Loucy (cell line): Measurements from ENCODE around the gene LGALS9B.
"Not testable (repeated sequence)": the region's sequence is repeated elsewhere in the genome, so short reads cannot be mapped to it uniquely, and the experiment has no call there.

ENCODE experiments used
- H2AFZ ChIP-seq: fragments of 200-600 bp; sonication (generic); 2 replicates; pipeline ENCODE4 v1.6.0; 2016; ENCODE audit warnings: antibody characterized with exemption, mild to moderate bottlenecking, low read length, moderate library complexity
- H3F3A ChIP-seq: fragments of 200-600 bp; 2 replicates; pipeline ENCODE4 v1.6.0; 2016; ENCODE audit warnings: antibody characterized with exemption, low read depth, mild to moderate bottlenecking
- H3K27me3 ChIP-seq: fragments of 200-600 bp; sonication (generic); 2 replicates; pipeline ENCODE4 v1.6.1; 2014; ENCODE audit warnings: low read length, mild to moderate bottlenecking; ENCODE audit not compliant: insufficient read depth, poor library complexity, severe bottlenecking
- H3K36me3 ChIP-seq: fragments of 200-600 bp; sonication (generic); 2 replicates; pipeline ENCODE4 v1.6.1; 2016; ENCODE audit warnings: low read length; ENCODE audit not compliant: insufficient read depth
- H3K4me1 ChIP-seq: fragments of 200-600 bp; sonication (generic); 2 replicates; pipeline ENCODE4 v1.5.1; 2014; ENCODE audit warnings: low read length, mild to moderate bottlenecking; ENCODE audit not compliant: insufficient read depth, poor library complexity, severe bottlenecking
- H3K4me2 ChIP-seq: fragments of 200-600 bp; sonication (generic); 2 replicates; pipeline ENCODE4 v1.6.0; 2014; ENCODE audit warnings: antibody characterized with exemption, low read length, low read depth, mild to moderate bottlenecking; ENCODE audit not compliant: poor library complexity, severe bottlenecking
- H3K4me3 ChIP-seq: fragments of 200-600 bp; sonication (generic); 2 replicates; pipeline ENCODE4 v1.5.1; 2014; ENCODE audit warnings: low read length, mild to moderate bottlenecking, mixed read lengths; ENCODE audit not compliant: poor library complexity, severe bottlenecking
- H3K79me2 ChIP-seq: fragments of 200-600 bp; sonication (generic); 2 replicates; pipeline ENCODE4 v1.6.1; 2014; ENCODE audit warnings: low read length; ENCODE audit not compliant: insufficient read depth
- H3K9ac ChIP-seq: fragments of 200-600 bp; sonication (generic); 2 replicates; pipeline ENCODE4 v1.6.0; 2014; ENCODE audit warnings: mild to moderate bottlenecking, low read depth, low read length, moderate library complexity; ENCODE audit not compliant: poor library complexity, severe bottlenecking
- H3K9me2 ChIP-seq: fragments of 200-600 bp; sonication (generic); replicated peaks from 2 replicates; pipeline ENCODE4 v1.6.1; 2016; ENCODE audit warnings: low read depth, low read length, mixed read lengths
- H3K9me3 ChIP-seq: fragments of 200-600 bp; sonication (generic); 2 replicates; pipeline ENCODE4 v1.6.1; 2014; ENCODE audit warnings: mild to moderate bottlenecking, antibody characterized with exemption, low read length, low read depth; ENCODE audit not compliant: insufficient read depth
- H4K20me1 ChIP-seq: fragments of 200-600 bp; sonication (generic); 2 replicates; pipeline ENCODE4 v1.6.0; 2014; ENCODE audit warnings: antibody characterized with exemption, low read length, mild to moderate bottlenecking; ENCODE audit not compliant: insufficient read depth, poor library complexity, severe bottlenecking

Gene LGALS9B

GRCh38 chr17:20467447-20467846 is at the start of gene LGALS9B:
LGALS9B (minus strand) TSS chr17:20467539; CDS start chr17:20467470, 69 bp downstream.
- H3K9me3 ChIP-seq, H3F3A ChIP-seq, H3K79me2 ChIP-seq, H3K36me3 ChIP-seq, H2AFZ ChIP-seq, H4K20me1 ChIP-seq, H3K9me2 ChIP-seq, H3K27me3 ChIP-seq, H3K4me1 ChIP-seq: not testable (repeated sequence)
- H3K9ac ChIP-seq = peak within 1 kb of the TSS; percentile 43
- H3K4me3 ChIP-seq = peak within 1 kb of the TSS; percentile 60
- H3K4me2 ChIP-seq = peak within 1 kb of the TSS; percentile 60

DNA sequence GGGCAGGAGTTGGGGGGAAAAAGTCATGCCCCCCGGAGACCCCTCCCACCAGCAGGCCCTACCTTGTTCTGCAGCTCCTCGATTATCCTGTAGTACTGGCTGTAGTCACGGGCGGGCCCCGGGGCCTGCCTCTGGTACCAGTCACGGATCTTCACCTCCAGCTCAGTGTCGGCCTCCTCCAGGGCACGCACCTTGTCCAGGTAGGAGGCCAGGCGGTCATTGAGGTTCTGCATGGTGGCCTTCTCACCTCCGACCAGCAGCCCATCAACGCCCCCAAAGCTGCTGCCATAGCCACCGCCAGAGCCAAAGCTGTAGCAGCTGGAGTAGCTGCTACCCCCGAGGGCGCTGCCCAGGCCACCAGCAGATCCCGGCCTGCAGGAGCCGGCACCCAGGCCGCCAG is 49.6 kb upstream of the LGALS9B start:
- H2AFZ ChIP-seq, H3K4me3 ChIP-seq, H3K4me1 ChIP-seq, H3K27me3 ChIP-seq, H3K9me3 ChIP-seq, H3K36me3 ChIP-seq, H4K20me1 ChIP-seq, H3K79me2 ChIP-seq, H3K9me2 ChIP-seq, H3F3A ChIP-seq, H3K4me2 ChIP-seq, H3K9ac ChIP-seq: not testable (repeated sequence)

DNA sequence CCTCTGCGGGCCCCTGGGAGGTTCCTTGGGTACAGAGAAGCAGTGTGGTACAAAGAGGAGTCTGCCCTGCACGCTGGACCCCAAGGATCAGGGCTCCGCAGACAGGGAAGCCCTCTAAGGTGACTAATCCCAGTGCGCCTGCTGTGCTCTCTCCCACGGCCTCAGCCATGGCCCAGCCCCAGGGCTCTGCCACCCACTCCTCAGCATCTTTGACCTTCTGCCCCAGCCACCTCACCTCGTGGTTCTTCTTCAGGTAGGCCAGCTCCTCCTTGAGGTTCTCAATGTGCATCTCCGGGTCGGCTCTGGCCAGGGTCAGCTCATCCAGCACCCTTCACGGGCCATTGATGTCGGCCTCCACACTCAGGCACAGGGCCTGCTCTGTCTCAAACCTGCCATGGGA is 47.8 kb upstream of the LGALS9B start:
- not testable (repeated sequence) for H3K4me2 ChIP-seq, H3K4me3 ChIP-seq, H3K27me3 ChIP-seq, H4K20me1 ChIP-seq, H3K9me3 ChIP-seq, H2AFZ ChIP-seq, H3K9me2 ChIP-seq, H3K79me2 ChIP-seq, H3K4me1 ChIP-seq, H3K9ac ChIP-seq, H3F3A ChIP-seq, H3K36me3 ChIP-seq

- H3F3A ChIP-seq, H3K9me2 ChIP-seq, H2AFZ ChIP-seq, H3K9me3 ChIP-seq, H3K9ac ChIP-seq, H3K36me3 ChIP-seq, H3K4me2 ChIP-seq, H3K4me3 ChIP-seq, H4K20me1 ChIP-seq, H3K4me1 ChIP-seq, H3K79me2 ChIP-seq, H3K27me3 ChIP-seq: not testable (repeated sequence)
Observed at GRCh38 chr17:20513539-20513938, 46.2 kb upstream of the LGALS9B start.

DNA sequence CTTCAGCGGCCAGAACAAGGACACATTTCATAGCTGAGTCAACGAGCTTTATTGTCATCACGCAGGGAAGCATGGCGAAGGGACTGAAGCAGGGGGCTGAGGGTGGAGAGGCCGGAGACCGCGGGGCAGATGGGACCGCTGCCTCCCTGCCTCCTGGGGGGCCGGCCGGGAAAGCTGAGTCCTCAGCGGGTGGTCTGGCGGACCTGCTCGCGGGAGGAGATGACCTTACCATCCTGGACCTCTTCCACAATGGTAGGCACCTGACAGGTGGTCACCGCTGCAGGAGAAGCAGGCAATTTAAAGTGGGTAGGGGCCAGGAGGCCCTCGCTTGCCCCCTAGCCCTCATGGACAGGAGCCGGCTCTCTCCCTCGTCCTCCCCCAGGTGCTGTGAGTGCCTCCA is 45.0 kb upstream of the LGALS9B start:
- not testable (repeated sequence) for H4K20me1 ChIP-seq, H3K4me2 ChIP-seq, H3K4me3 ChIP-seq, H3K27me3 ChIP-seq, H3K4me1 ChIP-seq, H3K9me3 ChIP-seq, H3K9ac ChIP-seq, H3K36me3 ChIP-seq, H3F3A ChIP-seq, H2AFZ ChIP-seq, H3K9me2 ChIP-seq, H3K79me2 ChIP-seq

GRCh38 chr17:20511778-20512177 is 44.4 kb upstream of the LGALS9B start:
- not testable (repeated sequence) for H3K79me2 ChIP-seq, H3K27me3 ChIP-seq, H4K20me1 ChIP-seq, H3K9me3 ChIP-seq, H3K4me1 ChIP-seq, H3F3A ChIP-seq, H3K9me2 ChIP-seq, H2AFZ ChIP-seq, H3K36me3 ChIP-seq, H3K4me2 ChIP-seq, H3K9ac ChIP-seq, H3K4me3 ChIP-seq

- H2AFZ ChIP-seq, H3K4me1 ChIP-seq, H3K9me3 ChIP-seq, H3K9me2 ChIP-seq, H3K4me3 ChIP-seq, H3K4me2 ChIP-seq, H3F3A ChIP-seq, H4K20me1 ChIP-seq, H3K27me3 ChIP-seq, H3K36me3 ChIP-seq, H3K9ac ChIP-seq, H3K79me2 ChIP-seq: not testable (repeated sequence)
Observed at GRCh38 chr17:20505333-20505732, 38.0 kb upstream of the LGALS9B start.
